SK-N-SH (cell line): ENCODE data around the gene TGFB2.

Experiments
- CHD2 ChIP-seq: fragments of 150-350 bp; IDR thresholded peaks from 2 replicates; pipeline ENCODE4 v1.6.1; 2018; ENCODE audit warnings: low read length; ENCODE audit not compliant: partially characterized antibody
- CTCF ChIP-seq: fragments of 200-600 bp; sonication (generic); IDR thresholded peaks from 2 replicates; pipeline ENCODE4 v1.6.1; 2017; ENCODE audit warnings: antibody characterized with exemption, mild to moderate bottlenecking, moderate library complexity
- EP300 ChIP-seq, 2 experiments: IDR thresholded peaks; 2 replicates each; pipeline versions ENCODE4 v1.4.0 to v1.6.1; 2012; ENCODE audit warnings: borderline replicate concordance in 1 of 2, low read depth in 1 of 2, low read length in 1 of 2
- EZH2phosphoT487 ChIP-seq: fragments of 200-600 bp; sonication (generic); IDR thresholded peaks from 2 replicates; pipeline ENCODE4 v1.6.1; 2017; ENCODE audit warnings: low read depth, mixed run types, mild to moderate bottlenecking, antibody characterized with exemption, moderate library complexity, borderline replicate concordance
- FOXJ3 ChIP-seq: sonication (generic); formaldehyde crosslinking; IDR thresholded peaks from 2 replicates; pipeline ENCODE4 v1.5.1; 2020; ENCODE audit warnings: mild to moderate bottlenecking, missing genetic modification reagents
- JUND ChIP-seq: IDR thresholded peaks from 2 replicates; pipeline ENCODE4 v1.4.0; 2012
- MAX ChIP-seq: IDR thresholded peaks from 2 replicates; pipeline ENCODE4 v1.4.0; 2012; ENCODE audit warnings: low read depth
- POLR2AphosphoS5 ChIP-seq: IDR thresholded peaks from 2 replicates; pipeline ENCODE4 v1.6.1; 2012; ENCODE audit warnings: low read depth, low read length
- RFX5 ChIP-seq: IDR thresholded peaks from 2 replicates; pipeline ENCODE4 v1.6.1; 2012; ENCODE audit warnings: mild to moderate bottlenecking, improper control_type of control experiment, low read length
- SMC3 ChIP-seq: IDR thresholded peaks from 2 replicates; pipeline ENCODE4 v1.6.1; 2012; ENCODE audit warnings: low read depth, low read length, improper control_type of control experiment
- YY1 ChIP-seq: IDR thresholded peaks from 2 replicates; pipeline ENCODE4 v1.4.0; 2012; ENCODE audit warnings: low read depth, mild to moderate bottlenecking
- TF ChIP-seq, protein P1 (sequence below): IDR thresholded peaks from 2 replicates; pipeline ENCODE4; 2012

- TF ChIP-seq CHD2 = no peak
- no peak for TF ChIP-seq CTCF
- TF ChIP-seq EZH2phosphoT487 = no peak
- no peak for TF ChIP-seq EP300 (IDR thresholded peaks at IDR 0.05; ENCODE audit: borderline replicate concordance in 1 of 2, low read depth in 1 of 2, low read length in 1 of 2)
- TF ChIP-seq SMC3 = no peak
- TF ChIP-seq MAX = no peak
- no peak for TF ChIP-seq RFX5
- no peak for TF ChIP-seq POLR2AphosphoS5
- TF ChIP-seq, protein P1, sequence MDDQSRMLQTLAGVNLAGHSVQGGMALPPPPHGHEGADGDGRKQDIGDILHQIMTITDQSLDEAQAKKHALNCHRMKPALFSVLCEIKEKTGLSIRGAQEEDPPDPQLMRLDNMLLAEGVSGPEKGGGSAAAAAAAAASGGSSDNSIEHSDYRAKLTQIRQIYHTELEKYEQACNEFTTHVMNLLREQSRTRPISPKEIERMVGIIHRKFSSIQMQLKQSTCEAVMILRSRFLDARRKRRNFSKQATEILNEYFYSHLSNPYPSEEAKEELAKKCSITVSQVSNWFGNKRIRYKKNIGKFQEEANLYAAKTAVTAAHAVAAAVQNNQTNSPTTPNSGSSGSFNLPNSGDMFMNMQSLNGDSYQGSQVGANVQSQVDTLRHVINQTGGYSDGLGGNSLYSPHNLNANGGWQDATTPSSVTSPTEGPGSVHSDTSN = no peak
- TF ChIP-seq JUND = no peak
- TF ChIP-seq YY1 = no peak
- TF ChIP-seq FOXJ3 = no peak
Observed at GRCh38 chr1:218425647-218426342, 80.7 kb downstream of the TGFB2 start.
